Activated CD8-positive, alpha-beta memory T cell treated with anti-CD3 and anti-CD28 coated beads, Interleukin-2, amount 10 ng/mL, durations not matched to agents 7 days and 5 days (primary cell): ENCODE measurements around the gene GABRB2. TPM values are rescaled to one million over a fixed set of nuclear protein-coding genes. Genes with fewer than 3 reads are reported as not detected.

Source experiments
- ATAC-seq: fragments of 150-1000 bp; cut with Tn5 transposase; one replicate; pipeline ENCODE4 v1.10.0; 2021; ENCODE audit warnings: moderate library complexity
- CTCF ChIA-PET: fragments of 350-600 bp; sonication (Branson Sonifier 250); formaldehyde crosslinking; loops from one replicate; lab custom pipeline; 2021; ENCODE audit warnings: antibody characterized with exemption; lab: Charles Lee
- DNase-seq: peaks from one replicate; pipeline ENCODE4 v3.0.0-alpha.2; 2020
- H3K27ac Mint-ChIP-seq: one replicate; pipeline ENCODE4 v1.8.0; 2021; ENCODE audit warnings: mild to moderate bottlenecking, mixed read lengths
- H3K27me3 Mint-ChIP-seq: one replicate; pipeline ENCODE4 v1.8.0; 2021; ENCODE audit warnings: mixed read lengths
- H3K36me3 Mint-ChIP-seq: one replicate; pipeline ENCODE4 v1.8.0; 2021; ENCODE audit warnings: mild to moderate bottlenecking, mixed read lengths
- H3K4me1 Mint-ChIP-seq: one replicate; pipeline ENCODE4 v1.8.0; 2021; ENCODE audit warnings: mixed read lengths
- H3K4me3 Mint-ChIP-seq: one replicate; pipeline ENCODE4 v1.8.0; 2021; ENCODE audit warnings: mild to moderate bottlenecking, moderate library complexity, mixed read lengths
- H3K9me3 Mint-ChIP-seq: one replicate; pipeline ENCODE4 v1.8.0; 2022; ENCODE audit warnings: low read depth, mixed read lengths
- total RNA-seq, 2 experiments: library from RNA; stranded (reverse); gene quantifications; one replicate each; pipeline ENCODE4 v1.2.3, GENCODE V29; 2021

The GABRB2 gene
- total RNA-seq, 2 experiments from 2014 or later = not detected

DNA sequence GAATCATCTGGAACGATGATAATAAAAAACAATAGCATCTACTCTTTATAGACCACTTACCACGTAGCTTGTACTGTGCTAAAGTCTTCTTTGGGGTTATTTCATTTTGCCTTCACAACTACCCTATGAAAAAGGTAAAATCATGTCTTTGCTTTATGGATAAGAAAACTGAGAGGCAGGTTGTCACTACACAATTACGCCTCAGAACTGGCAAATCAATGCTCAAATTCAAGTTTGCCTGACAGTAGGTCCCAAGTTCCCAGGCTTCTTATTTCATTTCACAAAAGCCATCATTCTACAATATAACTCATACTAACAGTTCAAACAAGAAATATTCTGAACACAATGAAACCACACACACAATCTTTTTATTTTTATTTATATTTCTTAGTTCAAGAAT, 258.5 kb downstream of the GABRB2 start:
- Mint-ChIP-seq H3K4me1 (no peaks in the 10 kb centered on the region), H3K27me3 (no peaks in the 10 kb centered on the region), H3K36me3 (no peaks in the 10 kb centered on the region), H3K4me3 (no peak overlapping the region), H3K27ac (no peak overlapping the region), H3K9me3 (no peaks in the 10 kb centered on the region)
- CTCF ChIA-PET = no interaction called here
- ATAC-seq (no peak), DNase-seq (no peak)

DNA sequence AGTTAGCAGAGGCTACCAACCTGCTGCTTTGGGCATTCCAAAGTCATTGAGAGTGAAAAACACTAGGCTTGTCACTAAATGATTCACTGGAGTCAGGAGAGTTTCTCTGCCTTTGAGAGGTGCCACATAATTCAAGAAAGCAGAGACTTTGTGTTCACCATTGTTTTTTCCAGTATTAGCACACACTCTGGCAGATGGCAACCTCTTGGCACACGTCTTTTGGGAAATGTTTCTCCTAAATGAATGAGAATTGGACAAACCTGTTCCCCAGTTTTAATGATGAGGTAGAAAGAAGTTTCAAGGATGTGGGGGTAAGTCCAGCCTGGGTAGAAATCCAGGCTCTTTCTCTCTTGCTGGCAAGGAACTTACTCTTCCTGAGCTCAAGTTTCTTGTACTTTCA, 259.1 kb downstream of the GABRB2 start:
- Mint-ChIP-seq H3K4me3 (no peak overlapping the region), H3K27ac (no peak overlapping the region), H3K4me1 (no peaks in the 10 kb centered on the region), H3K9me3 (no peaks in the 10 kb centered on the region), H3K36me3 (no peaks in the 10 kb centered on the region), H3K27me3 (no peaks in the 10 kb centered on the region)
- CTCF ChIA-PET = no interaction called here
- DNase-seq = no peak
- ATAC-seq = no peak

- Mint-ChIP-seq H3K4me1 (no peaks in the 10 kb centered on the region), H3K27ac (no peak overlapping the region), H3K27me3 (no peaks in the 10 kb centered on the region), H3K4me3 (no peak overlapping the region), H3K36me3 (no peaks in the 10 kb centered on the region), H3K9me3 (no peaks in the 10 kb centered on the region)
- no peak for ATAC-seq
- no peak for DNase-seq
- CTCF ChIA-PET = no interaction called here
Observed at GRCh38 chr5:161286066-161286655, 260.4 kb downstream of the GABRB2 start.

DNA sequence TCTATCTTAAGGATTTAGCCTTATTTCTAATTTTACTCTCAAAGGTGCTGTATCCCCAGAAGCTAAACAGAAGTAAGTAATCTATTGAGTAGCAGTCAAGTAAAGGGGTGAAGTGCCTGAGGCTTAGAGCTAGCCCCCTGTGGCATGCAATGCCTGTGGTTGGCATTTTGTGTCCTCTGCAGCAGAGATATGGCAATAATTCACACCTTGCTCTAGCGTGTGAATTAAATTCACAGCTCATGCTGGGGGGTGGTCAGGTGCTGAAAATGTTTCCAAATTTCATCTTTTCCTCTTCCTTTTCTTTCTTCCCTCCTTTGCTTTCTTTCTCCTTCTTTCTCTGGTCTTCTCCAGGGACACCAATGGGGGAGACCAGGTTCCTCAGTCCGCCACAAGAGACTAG, 262.1 kb downstream of the GABRB2 start:
- CTCF ChIA-PET = no interaction called here

GRCh38 chr5:161283296-161283695, 263.2 kb downstream of the GABRB2 start:
- ATAC-seq (no peak), DNase-seq (no peak)
- H3K4me1 Mint-ChIP-seq = no peaks in the 10 kb centered on the region
- peaks cover 3% of the 10 kb centered on the region for H3K9me3 Mint-ChIP-seq
- CTCF ChIA-PET = no interaction called here
- H3K27ac Mint-ChIP-seq = no peak overlapping the region
- no peaks in the 10 kb centered on the region for H3K36me3 Mint-ChIP-seq
- no peak overlapping the region for H3K4me3 Mint-ChIP-seq
- H3K27me3 Mint-ChIP-seq = no peaks in the 10 kb centered on the region

More for the DNA sequence above, 262.1 kb downstream of the GABRB2 start:
- H3K4me1 Mint-ChIP-seq = no peaks in the 10 kb centered on the region
- DNase-seq (no peak), ATAC-seq (no peak)
- no peaks in the 10 kb centered on the region for H3K27me3 Mint-ChIP-seq
- no peak overlapping the region for H3K27ac Mint-ChIP-seq
- no peaks in the 10 kb centered on the region for H3K36me3 Mint-ChIP-seq
- H3K4me3 Mint-ChIP-seq = no peak overlapping the region
- peaks cover 3% of the 10 kb centered on the region for H3K9me3 Mint-ChIP-seq

- ATAC-seq (no peak), DNase-seq (no peak)
- H3K4me3 Mint-ChIP-seq = no peak overlapping the region
- H3K27me3 Mint-ChIP-seq = no peaks in the 10 kb centered on the region
- no peaks in the 10 kb centered on the region for H3K36me3 Mint-ChIP-seq
- no peak overlapping the region for H3K27ac Mint-ChIP-seq
- peaks cover 7% of the 10 kb centered on the region for H3K9me3 Mint-ChIP-seq
- CTCF ChIA-PET = no interaction called here
- H3K4me1 Mint-ChIP-seq = no peaks in the 10 kb centered on the region
Observed at GRCh38 chr5:161278739-161279660, 267.5 kb downstream of the GABRB2 start.

DNA sequence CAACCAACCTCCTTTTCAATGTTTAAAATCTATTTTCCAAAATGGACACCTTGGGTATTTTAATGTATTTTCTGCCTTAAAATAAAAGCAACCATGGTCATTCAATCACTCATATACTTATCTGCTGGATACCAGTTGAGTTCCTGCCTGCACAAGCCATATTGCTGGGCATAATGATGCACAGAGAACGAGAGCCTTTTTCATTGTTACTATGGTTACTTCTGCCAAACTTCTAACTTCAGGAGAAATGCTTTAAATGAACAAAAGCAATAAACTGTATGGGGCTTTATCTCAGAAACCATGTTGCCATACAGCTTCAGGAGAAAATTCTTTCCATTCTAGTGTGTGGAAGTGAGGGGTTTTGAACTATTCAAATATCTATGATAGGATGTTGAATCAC, 269.5 kb downstream of the GABRB2 start:
- no peak overlapping the region for H3K27ac Mint-ChIP-seq
- no peaks in the 10 kb centered on the region for H3K36me3 Mint-ChIP-seq
- DNase-seq (no peak), ATAC-seq (no peak)
- H3K4me3 Mint-ChIP-seq = no peak overlapping the region
- no peaks in the 10 kb centered on the region for H3K4me1 Mint-ChIP-seq
- CTCF ChIA-PET = no interaction called here
- peaks cover 7% of the 10 kb centered on the region for H3K9me3 Mint-ChIP-seq
- no peaks in the 10 kb centered on the region for H3K27me3 Mint-ChIP-seq

GRCh38 chr5:161274951-161275350, 271.6 kb downstream of the GABRB2 start:
- no peak for DNase-seq
- H3K36me3 Mint-ChIP-seq = no peaks in the 10 kb centered on the region
- peaks cover 3% of the 10 kb centered on the region for H3K9me3 Mint-ChIP-seq
- H3K27me3 Mint-ChIP-seq = no peaks in the 10 kb centered on the region
- no peak overlapping the region for H3K27ac Mint-ChIP-seq
- H3K4me3 Mint-ChIP-seq = no peak overlapping the region
- CTCF ChIA-PET = no interaction called here
- no peaks in the 10 kb centered on the region for H3K4me1 Mint-ChIP-seq
- no peak for ATAC-seq

DNA sequence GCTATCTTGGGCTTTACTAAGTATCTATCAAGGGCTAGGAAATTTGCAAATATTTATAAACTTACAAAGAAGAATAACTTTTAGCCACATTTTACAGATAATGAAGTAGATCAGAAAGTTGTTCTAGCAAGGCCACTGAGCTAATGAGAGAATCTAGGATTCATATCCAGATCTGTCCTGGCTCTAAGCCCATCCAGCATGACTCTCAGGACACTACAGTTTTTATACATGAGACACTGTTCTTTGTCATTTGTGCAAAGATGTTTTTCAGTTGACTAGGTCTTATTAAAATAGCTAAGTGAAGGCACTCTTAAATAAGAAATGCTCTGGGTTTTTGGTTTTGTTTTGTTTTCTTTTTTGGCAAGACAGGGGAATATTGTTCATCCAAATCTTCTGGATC, 273.1 kb downstream of the GABRB2 start:
- Mint-ChIP-seq H3K4me1 (no peaks in the 10 kb centered on the region), H3K27me3 (no peaks in the 10 kb centered on the region), H3K36me3 (no peaks in the 10 kb centered on the region), H3K4me3 (no peak overlapping the region), H3K9me3 (peaks cover 6% of the 10 kb centered on the region), H3K27ac (no peak overlapping the region)
- DNase-seq (no peak), ATAC-seq (no peak)
- CTCF ChIA-PET = no interaction called here

GRCh38 chr5:161271816-161272215, 274.7 kb downstream of the GABRB2 start:
- Mint-ChIP-seq H3K4me3 (no peak overlapping the region), H3K4me1 (no peaks in the 10 kb centered on the region), H3K27ac (no peak overlapping the region), H3K36me3 (no peaks in the 10 kb centered on the region), H3K9me3 (peaks cover 2% of the 10 kb centered on the region), H3K27me3 (no peaks in the 10 kb centered on the region)
- CTCF ChIA-PET = no interaction called here
- no peak for DNase-seq
- ATAC-seq = no peak

- Mint-ChIP-seq H3K36me3 (no peaks in the 10 kb centered on the region), H3K9me3 (peaks cover 2% of the 10 kb centered on the region), H3K27me3 (no peaks in the 10 kb centered on the region), H3K4me3 (no peak overlapping the region), H3K27ac (no peak overlapping the region), H3K4me1 (no peaks in the 10 kb centered on the region)
- DNase-seq (no peak), ATAC-seq (no peak)
- CTCF ChIA-PET = no interaction called here
Observed at GRCh38 chr5:161269125-161269524, 277.4 kb downstream of the GABRB2 start.

DNA sequence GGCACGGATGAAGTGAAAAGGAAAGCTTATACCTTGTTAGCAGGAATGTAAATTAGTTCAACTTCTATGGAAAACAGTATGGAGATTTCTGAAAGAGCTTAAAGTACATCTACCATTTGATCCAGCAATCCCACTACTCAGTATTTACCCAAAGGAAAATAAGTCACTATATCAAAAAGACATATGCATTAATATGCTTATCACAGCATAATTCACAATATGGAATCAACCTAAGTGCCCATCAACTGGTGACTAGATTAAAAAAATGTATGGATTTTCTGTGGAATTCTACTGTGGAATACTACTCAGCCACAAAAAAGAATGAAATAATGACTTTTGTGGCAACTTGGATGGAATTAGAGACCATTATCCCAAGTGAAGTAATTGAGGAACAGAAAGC, 279.6 kb downstream of the GABRB2 start:
- no peak overlapping the region for H3K27ac Mint-ChIP-seq
- CTCF ChIA-PET = no interaction called here
- H3K4me3 Mint-ChIP-seq = no peak overlapping the region
- H3K9me3 Mint-ChIP-seq = peaks cover 4% of the 10 kb centered on the region
- ATAC-seq = no peak
- H3K36me3 Mint-ChIP-seq = no peaks in the 10 kb centered on the region
- no peaks in the 10 kb centered on the region for H3K27me3 Mint-ChIP-seq
- no peaks in the 10 kb centered on the region for H3K4me1 Mint-ChIP-seq
- DNase-seq = no peak

GRCh38 chr5:161265006-161265405, 281.5 kb downstream of the GABRB2 start:
- H3K36me3 Mint-ChIP-seq = no peaks in the 10 kb centered on the region
- DNase-seq (no peak), ATAC-seq (no peak)
- no peaks in the 10 kb centered on the region for H3K4me1 Mint-ChIP-seq
- no peak overlapping the region for H3K4me3 Mint-ChIP-seq
- H3K27me3 Mint-ChIP-seq = no peaks in the 10 kb centered on the region
- no peak overlapping the region for H3K27ac Mint-ChIP-seq
- CTCF ChIA-PET = no interaction called here
- H3K9me3 Mint-ChIP-seq = peaks cover 4% of the 10 kb centered on the region

DNA sequence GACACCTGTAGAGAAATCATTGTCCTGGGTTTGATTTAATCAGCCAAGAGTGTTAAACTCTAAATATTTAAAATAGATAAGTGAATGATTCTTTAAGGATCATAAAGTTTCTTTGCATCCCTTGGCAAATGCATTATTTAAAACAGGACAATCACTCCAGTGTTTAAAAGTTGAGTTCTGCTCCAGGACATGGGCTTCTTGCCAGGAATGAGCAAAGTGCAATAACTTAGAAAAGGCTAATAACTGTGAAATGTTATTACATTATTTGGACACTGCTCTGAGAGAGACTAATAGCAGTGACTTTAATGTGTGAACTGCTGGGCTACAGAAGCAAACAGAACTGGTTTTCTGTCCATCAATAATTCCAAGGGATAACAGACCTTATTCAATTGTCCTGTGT, 283.3 kb downstream of the GABRB2 start:
- ATAC-seq (no peak), DNase-seq (no peak)
- Mint-ChIP-seq H3K9me3 (peaks cover 2% of the 10 kb centered on the region), H3K27me3 (no peaks in the 10 kb centered on the region), H3K4me3 (no peak overlapping the region), H3K27ac (no peak overlapping the region), H3K36me3 (no peaks in the 10 kb centered on the region), H3K4me1 (no peaks in the 10 kb centered on the region)
- CTCF ChIA-PET = no interaction called here
